Stimulated activated naive CD8-positive, alpha-beta T cell treated with anti-CD3 and anti-CD28 coated beads, Interleukin-15, Interleukin-2, amounts not matched to agents 100 U/mL and 50 U/mL, for 24 hours (primary cell): ENCODE measurements around the gene IL22RA1.

Experiments
- ATAC-seq: fragments of 150-1000 bp; cut with Tn5 transposase; one replicate; pipeline ENCODE4 v1.10.0; 2021
- DNase-seq: peaks from one replicate; pipeline ENCODE4 v3.0.0; 2021

IL22RA1 gene

DNA sequence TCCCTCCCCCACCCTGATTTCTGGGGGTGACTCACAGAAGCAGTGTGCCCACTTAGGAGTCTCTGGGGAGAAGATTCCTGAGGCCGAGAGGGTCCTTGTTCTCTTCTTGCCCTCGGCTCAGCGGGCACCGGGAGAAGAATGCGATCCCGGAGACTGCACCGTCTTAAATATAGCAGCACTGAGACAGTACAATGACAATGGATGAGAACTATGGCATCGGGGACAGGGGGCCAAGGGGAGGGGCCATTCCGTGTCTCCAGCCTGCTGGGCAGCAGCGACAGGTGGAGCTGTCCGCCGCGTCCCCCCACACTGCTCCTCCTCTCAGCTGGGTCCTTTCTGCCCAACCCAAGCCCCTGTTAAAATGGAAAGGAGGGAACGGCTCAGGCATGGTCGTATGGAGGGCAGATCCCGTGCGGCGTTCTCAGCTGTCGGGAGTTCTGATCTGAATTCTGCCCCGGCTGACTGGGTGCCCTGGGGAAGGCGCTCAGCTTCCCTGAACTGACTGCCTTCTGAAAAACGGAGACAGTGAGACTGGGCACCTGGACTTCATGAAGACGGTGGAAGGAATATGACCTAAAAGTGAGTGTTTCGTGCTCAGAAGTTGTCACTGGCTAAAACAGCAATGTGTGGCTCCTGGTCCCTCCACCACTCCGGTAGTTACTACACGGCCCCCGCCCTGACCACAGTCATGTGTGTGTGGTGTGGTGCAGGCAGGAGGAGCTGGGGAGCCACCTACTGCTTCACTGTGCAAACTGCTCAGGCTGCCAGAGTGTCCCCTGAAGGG, 30.8 kb downstream of the IL22RA1 start, which contains the start of gene MYOM3:
Gene MYOM3 (minus strand): TSS at position 140 of the 784 bp plus-strand sequence. CDS start 3,499 bp downstream, outside the sequence.
- ATAC-seq, result peak; percentile 96
- peak; percentile 61 for DNase-seq

DNA sequence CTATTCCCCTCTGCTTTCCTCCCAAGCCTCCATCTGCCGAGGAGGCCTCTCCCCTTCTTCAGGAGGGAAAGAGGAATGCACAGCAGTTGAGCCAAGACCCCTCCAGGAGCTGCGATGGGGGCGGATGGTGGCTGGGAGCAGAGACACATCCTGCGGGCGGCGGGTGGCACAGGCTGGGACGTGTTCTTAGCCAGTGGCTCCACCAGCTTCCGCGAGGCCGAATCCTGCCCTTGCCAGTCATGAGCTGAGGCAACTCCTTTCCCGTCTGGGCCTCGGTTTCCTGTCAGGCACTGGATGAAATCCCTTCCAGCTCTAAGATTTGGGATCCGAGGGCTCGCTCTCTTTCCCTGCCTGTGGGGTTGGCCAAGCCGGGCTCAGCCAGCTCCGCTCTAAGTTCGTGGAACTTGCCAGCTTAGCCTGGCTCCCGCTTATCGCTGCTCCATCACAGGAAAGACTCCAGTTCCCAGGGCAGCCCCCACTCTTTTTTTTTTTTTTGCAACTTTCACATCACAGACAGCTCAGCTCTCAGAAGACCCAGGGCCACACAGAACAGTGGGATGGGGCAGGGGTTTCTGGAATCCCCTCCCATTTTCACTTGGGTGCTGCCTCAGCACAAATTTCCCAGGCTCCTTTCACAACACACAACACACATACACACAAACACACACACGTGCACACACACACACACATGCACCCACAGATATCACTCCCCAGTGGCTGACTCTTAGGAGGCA, 31.5 kb downstream of the IL22RA1 start:
- ATAC-seq (no peak), DNase-seq (no peak)

DNA sequence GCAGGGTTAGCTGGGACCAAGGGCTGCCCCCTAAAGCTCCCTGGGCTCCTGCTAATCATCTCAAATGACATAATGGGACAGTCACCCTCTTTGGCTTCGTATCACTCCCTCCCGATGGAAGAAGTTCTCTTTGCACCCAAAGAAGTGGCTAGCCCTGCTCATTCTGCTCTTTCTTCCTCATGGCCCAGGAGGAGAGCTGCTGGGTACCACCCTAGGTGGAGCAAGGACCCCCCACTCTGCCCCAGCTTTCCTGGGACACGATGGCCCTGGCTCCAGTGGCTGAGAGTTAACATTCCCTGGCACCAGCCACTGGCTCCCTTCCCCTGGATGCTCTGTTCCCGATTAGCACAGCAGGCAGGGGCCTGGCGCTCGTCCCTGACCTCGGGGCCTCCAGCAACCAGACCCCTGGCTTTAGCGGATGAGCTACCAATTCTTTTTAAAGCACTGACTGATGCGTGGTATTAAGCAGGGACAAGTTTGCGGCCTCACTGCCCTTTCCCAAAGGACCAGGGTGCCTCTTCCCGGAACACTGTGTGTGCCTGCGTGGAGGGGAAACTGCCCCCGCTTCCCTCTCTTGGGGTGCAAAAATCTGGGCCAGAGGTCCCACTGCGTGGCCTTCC, 32.2 kb downstream of the IL22RA1 start:
- ATAC-seq (no peak), DNase-seq (no peak)

DNA sequence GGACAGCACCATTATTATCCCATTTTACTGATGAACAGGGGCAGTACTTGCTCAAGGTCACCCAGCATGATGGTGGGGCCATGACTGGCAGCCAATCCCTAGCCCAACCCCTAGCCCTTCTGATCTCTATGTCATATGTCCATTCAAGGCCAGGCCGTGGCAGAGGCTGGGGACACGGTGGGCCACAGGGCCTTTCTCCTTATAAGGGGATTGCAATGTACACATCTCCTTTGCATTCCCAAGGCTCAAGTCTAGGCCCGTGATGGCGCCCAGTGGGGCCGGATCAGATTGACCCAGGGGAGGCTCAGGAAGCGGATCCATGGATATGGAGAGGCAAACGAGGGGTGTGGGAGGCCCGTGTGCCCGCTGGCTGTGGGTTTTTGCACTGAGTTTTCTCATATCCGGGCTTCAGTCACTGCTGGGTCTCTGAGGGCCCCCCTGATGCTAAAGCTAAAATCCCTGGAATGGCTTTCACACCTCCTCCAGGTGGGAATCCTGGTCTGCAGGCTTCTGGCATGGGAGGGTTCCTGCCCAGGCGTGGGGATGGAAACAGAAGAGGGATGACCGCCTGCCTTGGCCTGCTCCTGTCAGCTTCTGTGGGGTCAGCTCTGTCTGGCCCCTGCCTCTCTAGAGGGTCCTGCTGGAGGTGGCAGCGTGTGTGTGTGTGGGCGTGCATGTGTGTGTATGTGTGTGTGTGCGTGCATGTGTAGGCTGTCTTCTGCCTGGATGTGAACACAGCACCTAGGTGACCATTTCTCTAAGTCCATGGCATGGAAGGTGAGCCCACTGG, 33.1 kb downstream of the IL22RA1 start:
- no peak for ATAC-seq
- DNase-seq, result no peak

DNA sequence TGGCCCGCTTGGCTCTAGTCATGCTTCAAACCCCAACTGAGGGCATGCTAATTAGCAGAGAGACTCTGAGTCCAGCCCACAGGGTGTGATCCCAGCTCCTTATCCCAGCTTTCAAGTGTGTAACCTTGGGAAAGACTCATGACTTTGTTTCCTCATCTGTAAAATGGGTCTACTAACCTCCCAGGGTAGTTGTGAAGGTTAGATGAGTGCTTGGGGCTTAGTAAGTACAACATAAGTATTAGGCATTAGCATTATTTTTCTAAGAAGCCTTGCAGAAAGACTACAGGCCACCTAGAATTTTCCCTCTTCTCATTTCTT, 33.8 kb downstream of the IL22RA1 start:
- ATAC-seq (no peak), DNase-seq (no peak)

DNA sequence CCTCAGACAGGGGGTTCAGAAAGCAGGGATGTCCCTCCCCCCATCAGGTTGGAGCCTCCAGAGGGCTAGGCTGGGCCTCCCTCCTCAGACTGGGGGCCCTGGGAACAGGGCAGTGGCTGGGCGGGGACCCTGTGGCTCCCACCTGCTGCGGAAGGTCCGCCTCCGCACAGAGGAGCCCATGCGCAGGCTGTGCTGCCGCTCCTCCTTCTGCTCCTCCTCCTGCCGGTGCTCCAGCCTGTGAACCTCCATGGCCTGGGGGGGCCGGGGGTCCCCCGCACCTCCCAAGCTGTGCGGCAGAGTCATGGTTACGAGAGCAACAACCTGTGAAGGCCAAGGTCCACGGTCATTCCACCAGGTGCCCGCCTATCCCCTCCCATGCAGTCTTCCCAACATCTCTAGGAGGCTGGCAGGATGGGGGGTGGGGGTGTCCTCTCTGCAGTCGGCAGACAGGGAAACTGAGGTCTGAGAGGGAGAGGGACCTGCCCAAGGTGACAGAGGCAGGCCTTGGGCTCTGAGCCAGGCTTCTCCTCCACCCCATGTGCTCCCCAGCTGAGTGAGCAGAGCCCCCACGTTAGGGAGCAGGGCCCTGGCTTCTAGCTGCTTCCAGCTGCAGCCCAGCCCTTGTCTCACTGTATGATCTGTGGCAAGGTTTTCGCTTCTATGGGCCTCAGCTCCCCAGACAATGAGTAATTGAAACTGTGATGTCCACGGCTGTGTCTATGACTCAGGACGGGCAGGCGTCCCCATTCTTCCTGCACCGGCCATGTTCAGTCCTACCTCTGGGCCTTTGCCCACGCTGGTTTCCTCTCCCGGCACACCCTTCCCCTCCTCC, 34.4 kb downstream of the IL22RA1 start:
- DNase-seq, result no peak
- ATAC-seq, result peak; percentile 15

DNA sequence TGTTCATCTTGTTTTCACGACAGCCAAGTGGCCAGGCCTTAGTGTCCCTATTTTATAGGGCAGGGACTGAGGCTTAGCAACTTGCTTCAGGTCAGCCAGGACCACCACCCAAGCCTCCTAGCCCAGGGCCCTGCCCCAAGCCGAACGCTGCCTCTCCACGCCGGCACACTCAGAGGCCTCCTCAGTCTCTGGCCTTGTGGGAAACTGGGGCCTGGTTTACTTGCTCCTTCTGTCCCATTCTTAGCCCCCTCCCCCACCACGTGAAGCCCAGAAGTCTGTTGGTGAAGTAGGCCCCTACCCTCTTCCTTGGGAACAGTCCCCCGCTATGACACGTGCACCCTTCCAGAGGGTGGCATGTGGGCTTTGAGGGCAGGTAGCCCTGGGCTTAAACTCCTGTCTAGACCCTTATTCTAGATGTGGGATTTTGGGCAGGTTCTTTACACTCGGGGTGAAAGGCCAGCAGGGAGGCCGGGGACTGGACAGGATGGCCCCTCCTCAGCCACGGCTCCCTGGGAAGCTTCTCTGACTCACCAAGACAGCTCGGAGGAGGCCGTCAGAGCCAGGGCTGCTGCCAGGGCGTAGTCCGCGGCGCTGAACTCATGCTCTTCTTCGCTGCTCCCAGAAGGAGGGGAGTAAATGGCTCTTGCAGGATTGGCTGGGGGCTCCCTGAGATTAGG, 35.3 kb downstream of the IL22RA1 start:
- no peak for ATAC-seq
- no peak for DNase-seq

DNA sequence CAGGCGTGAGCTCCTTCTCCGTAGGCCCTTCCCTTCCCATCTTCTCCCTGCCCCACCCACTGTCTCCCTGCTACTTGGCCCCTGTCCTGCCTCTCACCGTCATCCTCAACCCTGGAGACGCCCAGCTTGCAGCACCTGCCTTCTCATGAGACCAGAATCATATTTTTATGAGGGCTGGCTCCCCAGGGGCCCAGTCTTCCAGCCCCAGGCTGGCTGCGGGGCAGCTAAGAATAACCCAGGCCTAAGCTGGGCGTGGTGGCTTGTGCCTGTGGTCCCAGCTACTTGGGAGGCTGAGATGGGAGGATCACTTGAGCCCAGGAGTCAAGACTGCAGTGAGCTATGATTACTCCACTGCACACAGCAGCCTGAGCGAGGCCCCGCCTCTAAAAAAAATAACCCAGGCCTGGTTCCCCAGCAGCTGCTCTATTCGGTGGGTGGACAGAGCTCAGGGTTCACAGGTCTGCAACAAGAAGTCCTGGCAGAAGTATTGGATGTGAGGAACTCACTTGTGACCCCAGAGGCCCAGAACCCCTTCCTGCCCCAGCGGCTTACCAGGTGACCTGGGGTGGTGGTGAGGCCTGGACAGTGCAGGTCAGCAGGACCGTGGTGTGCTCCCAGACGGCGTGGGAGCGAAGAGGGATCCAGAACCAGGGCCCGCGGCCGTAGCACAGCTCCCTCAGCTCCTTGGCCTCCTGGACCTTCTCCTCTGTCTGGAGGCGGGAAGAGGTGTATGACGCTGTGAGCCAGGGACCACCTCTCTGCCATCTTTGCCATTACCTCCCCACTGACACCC, 37.4 kb downstream of the IL22RA1 start:
- no peak for ATAC-seq
- DNase-seq, result no peak

DNA sequence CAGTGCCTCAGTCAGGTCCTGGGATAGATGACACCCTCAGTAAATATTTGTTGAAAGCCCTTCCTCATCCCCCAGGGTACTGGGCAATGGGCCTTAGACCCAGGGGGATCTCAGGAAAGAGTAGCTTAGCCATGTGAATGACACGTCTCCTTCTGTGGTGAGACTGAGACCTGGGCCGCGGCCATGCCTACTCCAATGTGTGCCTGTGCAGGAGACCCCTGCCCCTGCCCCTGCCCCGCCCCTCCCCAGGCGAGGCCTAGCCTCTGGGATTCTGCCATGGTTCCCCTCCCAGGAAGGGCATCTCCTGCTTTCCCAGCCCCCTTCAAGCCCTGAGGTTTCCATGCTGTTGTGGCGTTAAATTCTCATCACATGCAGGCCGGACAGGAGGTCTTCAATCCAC, 38.1 kb downstream of the IL22RA1 start:
- DNase-seq, result no peak
- no peak for ATAC-seq

DNA sequence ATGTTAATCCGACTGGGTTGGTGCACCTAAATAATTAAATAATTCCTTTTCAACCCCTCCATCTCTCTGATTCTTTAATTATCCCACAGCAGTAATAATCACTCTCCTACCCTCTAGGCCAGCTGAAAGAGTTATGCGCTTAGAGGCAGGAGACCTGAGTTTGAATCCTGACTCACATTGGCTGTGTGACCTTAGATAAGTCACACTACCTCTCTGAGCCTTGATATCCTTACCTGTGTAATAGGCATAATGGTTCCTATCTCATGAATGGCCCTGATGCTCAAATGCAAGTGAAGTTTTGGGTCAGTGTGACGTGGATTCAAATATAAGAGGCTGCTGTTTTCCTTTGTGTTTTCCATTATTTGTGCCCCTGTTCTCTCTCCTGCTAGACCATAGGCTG, 39.1 kb downstream of the IL22RA1 start:
- DNase-seq (no peak), ATAC-seq (no peak)

DNA sequence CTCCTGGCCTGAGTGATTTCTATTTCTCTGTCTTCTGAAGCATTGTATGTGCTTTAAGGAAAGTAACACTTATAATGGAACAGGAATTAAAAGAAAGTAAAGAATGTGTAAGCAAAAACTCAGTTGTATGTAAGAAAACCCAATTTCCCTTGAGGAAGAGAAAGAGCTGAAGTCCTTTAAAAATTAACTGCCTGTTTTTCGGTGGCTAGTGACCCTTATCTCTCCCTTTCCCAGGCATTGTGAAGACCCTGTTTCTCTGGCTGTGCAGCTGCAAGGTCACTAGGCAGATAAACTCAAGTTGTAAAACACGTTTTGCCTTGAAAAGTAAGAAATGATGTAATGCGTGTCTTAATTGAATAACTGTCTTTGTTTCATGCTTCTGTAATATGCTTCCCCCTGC, 39.5 kb downstream of the IL22RA1 start:
- ATAC-seq (no peak), DNase-seq (no peak)

DNA sequence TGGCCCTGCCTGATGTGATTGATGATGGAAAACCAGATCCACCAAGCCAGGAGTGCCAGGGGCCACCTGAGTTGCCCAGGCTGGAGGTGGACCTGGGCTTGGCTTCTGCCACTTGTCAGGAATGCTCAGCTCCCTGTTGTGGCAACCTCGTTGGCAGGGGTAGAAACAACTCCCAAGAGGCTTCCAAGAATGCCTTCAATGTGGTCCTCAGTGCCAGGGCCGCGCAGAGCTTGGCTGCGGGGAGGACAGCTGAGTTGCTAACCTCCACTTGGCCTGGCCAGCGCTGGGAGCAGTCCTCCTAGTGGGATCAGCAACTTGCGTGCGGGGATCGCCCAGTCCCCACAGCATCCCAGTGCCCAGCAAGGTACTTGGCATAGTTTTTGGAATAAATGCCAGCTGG, 40.0 kb downstream of the IL22RA1 start:
- no peak for ATAC-seq
- no peak for DNase-seq

DNA sequence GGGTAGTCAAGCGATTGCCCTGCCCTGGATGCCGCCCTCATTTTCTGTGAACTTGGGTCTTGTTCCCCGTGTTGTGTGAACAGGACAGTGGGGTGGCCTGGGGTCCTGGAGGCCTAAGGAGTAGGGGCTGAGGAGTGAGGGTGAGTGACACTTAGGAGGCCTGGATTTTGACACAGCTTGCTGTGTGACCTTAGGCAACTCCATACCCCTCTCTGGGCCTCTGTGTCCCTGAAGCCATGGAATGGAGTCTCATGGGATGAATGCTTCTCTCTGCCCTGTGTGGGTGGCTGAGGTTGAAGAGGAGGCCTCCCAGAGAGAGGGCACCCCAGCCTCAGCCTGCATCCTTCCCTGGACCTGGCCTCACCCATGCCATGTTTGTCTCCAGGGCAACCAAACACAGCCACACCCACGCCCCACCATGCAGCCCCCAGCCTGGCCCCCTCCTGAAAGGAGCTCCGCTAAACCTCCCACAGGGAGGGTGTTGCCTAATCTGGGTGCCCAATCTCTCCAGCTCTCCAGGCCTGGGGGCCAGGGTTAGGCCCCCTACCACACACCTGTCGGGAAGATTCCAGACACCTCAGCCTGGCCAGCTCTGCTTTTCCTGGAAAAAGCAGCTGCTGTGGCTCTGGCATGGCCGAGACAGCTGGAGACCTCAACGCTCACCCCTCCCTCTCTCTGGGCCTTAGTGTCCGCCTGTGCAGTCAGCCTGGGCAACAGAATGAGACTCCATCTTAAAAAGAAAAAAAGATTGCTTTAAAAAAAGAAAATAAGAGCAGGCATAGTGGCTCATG, 40.9 kb downstream of the IL22RA1 start:
- DNase-seq (no peak), ATAC-seq (no peak)

DNA sequence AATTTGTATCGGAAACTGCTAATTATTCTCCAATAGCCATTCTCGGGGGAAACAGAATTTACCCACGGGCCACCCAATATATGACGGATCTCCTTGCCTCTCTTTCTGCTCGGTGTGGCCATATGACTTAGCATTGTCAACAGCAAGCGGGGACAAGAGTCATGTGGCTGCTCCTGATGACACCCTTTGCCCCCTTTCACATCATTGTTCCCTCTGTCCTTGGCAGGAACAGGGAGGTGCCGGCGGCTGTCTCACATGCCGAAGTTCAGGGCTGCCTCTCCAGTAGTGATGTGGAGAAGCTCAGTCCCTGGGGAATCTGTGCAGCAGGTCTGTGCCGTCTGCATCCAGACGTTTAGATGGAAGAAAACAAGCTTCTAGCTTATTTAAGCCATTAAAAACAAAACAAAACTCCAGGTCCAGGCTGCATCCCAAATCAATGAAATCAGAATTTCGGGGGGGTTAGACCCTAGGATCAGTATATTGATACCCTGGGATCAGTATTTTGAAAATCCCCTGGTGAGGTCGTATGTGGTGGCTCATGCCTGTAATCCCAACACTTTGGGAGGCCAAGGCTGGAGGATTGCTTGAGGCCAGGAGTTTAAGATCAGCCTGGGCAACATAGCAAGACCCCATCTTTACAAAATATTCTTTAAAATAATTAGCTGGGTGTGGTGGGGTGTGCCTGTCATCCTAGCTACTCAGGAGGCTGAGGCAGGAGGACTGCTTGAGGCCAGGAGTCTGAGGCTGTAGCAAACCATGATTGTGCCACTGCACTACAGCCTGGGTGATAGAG, 41.8 kb downstream of the IL22RA1 start:
- DNase-seq (no peak), ATAC-seq (no peak)

DNA sequence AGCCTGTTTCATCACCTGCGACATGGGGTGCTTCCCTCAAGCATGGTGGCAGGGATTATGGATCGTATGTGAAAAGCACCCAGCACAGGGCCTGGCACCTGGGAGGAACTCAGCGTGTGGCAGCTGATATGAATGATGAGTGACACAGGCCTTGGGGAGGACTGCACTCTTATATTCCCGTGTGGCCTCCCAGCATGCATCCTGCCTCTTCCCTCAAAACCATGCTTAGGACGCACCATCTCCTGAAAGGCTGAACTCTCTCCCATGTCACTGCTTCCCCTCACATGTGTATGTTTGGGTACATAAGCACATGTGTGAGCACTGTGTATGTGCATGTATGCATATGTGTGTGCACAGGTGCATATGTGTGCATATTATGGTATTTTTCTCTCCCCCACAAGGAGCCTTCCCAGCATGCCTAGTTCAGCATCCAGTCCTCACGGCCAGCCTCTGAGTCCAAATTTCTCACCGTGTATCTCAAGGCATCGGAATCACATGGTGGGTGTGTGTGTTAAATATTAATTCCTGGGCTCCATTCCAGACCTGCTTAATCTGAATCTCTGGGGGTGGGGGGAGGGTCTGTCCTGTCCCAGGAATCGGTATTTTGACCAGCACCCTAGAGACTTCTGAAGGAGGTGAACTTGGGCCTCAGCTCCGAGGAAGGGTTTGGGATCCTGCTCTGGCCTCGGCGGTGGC, 43.8 kb downstream of the IL22RA1 start:
- DNase-seq, result no peak
- no peak for ATAC-seq

DNA sequence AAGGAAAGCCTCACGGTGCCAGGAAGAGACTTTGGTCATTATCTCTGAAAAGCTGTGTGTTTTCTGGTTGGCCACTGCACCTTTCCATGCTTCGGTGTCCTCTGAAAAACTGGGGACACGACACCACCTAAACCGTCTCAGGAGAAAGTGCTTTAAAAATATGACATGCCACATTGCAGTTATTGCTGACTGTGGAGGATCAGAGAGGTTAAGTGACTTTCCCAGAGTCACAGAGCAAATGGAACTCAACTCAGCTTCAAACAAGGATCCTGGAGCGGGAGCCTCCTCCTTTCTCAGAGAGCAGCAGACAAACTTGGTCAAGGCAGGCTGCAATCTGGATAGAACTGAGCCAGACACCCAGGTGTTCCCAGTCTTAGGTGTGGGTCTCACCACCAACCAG, 44.8 kb downstream of the IL22RA1 start:
- DNase-seq (no peak), ATAC-seq (no peak)

DNA sequence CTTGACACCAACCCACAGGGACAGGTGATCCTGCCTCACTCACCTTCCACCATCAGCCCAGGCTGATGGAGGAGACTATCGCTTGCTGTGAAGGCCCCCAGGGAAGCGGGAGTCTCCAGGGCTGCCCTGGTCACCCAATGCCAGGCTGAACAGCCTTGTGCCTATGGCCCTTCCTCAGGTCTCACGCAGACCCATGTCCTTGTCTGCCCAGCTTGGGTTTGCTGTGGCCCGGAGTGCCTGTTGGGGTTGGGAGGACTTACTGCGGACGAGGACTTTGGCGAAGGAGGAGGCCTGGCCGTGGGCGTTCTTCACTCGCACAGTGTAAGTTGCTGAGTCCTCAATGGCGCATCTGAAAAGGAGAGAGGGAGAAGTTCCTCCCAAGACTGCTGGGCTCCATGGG, 45.3 kb downstream of the IL22RA1 start:
- ATAC-seq (no peak), DNase-seq (no peak)

DNA sequence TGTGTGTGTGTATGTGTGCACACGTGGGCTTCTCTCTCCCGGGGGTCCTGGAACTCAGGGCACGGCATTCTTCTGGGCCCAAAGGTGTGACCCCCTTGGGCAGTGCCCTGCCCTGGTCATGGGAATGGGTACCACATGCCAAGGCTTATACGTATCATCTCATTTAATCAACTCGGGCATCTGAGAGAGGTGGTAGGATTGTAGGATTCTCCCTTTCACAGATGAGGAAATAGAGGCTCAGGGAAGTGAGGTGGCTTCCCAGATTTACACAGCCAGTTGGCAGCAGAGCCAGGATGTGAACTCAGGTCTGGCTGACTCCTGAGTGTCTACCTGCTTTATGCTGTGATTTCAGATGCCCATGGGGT, 46.2 kb downstream of the IL22RA1 start:
- DNase-seq (no peak), ATAC-seq (no peak)
